PFSK-1 (cell line): Measurements from ENCODE around the gene TIAM2.

ENCODE experiments used
- POLR2AphosphoS5 ChIP-seq: IDR thresholded peaks from 2 replicates; pipeline ENCODE4 v1.6.1; 2012; ENCODE audit warnings: low read depth, mild to moderate bottlenecking, control low read depth, low read length, moderate library complexity
- REST ChIP-seq, 2 experiments: IDR thresholded peaks; 2 replicates each; pipeline versions ENCODE4 v1.6.1 to v1.8.0; 2011 to 2012; ENCODE audit warnings: low read depth in 2 of 2, low read length in 2 of 2, control low read depth in 1 of 2, inconsistent platforms in 1 of 2, mild to moderate bottlenecking in 1 of 2, moderate library complexity in 1 of 2; ENCODE audit not compliant: insufficient read depth in 1 of 2
- TAF1 ChIP-seq: IDR thresholded peaks from 2 replicates; pipeline ENCODE4 v1.6.1; 2012; ENCODE audit warnings: low read length, control low read depth, borderline replicate concordance; ENCODE audit not compliant: insufficient read depth

- TF ChIP-seq TAF1: no peak
- no peak for TF ChIP-seq POLR2AphosphoS5
- TF ChIP-seq REST (IDR thresholded peaks at IDR 0.05; ENCODE audit: insufficient read depth in 1 of 2, low read depth in 2 of 2, low read length in 2 of 2): no peak
Measured at GRCh38 chr6:155261111-155261900, 266.2 kb downstream of the TIAM2 start.
